GM19025 (cell line): ENCODE data around the gene MARK4.
"Not testable (repeated sequence)": the region's sequence is repeated elsewhere in the genome, so short reads cannot be mapped to it uniquely, and the experiment has no call there.

Experiments used
- ATAC-seq: cut with Tn5 transposase; IDR thresholded peaks from one replicate; pipeline ENCODE4 v1.9.1; 2021; ENCODE audit warnings: mild to moderate bottlenecking, low read depth, moderate library complexity; ENCODE audit not compliant: unreplicated experiment

MARK4 gene

DNA sequence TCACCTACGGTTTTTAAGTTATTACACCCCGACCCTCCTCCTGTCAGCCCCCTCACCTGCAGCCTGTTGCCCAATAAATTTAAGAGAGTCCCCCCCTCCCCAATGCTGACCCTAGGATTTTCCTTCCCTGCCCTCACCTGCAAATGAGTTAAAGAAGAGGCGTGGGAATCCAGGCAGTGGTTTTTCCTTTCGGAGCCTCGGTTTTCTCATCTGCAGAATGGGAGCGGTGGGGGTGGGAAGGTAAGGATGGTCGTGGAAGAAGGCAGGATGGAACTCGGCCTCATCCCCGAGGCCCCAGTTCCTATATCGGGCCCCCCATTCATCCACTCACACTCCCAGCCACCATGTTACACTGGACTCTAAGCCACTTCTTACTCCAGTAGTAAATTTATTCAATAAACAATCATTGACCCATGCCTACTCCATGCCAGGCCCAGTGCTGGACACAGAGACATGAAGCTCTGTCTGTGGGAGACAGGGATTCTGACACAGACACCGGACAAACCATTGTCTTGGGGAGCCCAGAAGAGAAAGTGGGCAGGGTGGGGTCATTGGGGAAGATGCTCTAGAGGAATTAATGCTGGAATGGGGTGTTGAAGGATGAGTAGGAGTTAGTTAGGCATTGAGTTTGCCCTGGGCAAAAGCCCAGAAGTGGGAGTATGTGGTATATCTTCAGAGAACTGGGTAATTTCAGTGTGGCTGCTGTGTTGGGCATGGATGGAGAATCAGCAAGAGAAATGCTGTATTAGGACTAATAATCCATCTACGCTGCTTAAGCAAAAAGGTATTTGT is 52.4 kb downstream of the MARK4 start:
- ATAC-seq, result no peak

DNA sequence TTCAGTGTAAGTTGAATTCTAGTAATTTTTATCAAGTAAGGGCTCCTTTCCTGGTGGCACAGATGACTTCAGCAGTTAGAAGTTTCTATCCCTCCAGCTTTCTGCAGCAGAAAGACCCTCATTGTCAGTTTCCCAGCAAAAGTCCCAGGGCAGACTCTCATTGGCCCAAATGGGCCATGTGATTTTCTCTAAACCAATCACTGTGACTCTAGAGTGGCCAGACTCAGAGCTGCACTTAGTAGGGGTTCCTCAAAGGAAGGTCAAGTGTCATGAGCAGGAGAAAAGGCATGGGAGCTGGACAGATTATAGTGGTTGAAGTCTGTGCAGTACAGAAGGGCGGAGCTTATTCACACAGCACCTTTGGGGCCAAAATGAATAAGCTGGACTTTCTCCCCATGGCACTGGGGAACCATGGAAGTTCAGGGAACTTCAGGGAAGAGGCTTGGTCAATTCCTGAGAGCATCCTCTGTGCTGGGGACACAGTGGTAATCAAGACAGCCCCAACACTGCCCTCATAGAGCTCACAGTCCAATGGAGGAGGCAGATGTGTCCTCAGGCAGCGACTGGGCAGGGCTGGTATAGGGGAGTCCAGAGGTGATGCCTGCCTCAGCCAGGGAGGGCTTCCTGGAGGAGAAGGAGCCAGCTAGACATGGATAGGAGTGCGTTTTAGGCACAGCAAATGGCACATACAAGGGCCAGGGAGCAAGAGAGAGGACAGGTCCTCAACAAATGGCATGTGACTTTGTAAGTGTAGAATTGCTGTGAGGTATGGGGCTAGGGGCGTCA is 53.3 kb downstream of the MARK4 start:
- no peak for ATAC-seq

DNA sequence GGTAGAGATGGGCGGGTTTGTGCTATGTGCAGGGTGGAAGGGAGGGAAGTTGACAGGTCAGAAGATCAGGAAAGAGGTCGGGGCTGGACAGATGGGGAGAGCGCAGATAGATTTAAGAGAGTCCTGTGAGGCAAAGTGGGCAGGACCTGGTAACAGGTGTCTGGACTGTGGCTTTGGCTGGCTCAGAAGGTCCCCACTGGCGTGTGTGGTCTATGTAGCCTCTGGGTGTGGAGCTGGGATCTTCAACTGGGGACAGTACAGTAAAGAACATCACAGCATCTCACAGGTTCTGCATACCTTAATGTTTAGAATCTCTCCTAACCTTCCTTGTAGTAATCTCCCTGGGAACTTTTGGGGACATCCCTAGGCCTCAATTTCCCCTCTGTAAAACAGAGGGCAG is 53.9 kb downstream of the MARK4 start:
- ATAC-seq, result no peak

DNA sequence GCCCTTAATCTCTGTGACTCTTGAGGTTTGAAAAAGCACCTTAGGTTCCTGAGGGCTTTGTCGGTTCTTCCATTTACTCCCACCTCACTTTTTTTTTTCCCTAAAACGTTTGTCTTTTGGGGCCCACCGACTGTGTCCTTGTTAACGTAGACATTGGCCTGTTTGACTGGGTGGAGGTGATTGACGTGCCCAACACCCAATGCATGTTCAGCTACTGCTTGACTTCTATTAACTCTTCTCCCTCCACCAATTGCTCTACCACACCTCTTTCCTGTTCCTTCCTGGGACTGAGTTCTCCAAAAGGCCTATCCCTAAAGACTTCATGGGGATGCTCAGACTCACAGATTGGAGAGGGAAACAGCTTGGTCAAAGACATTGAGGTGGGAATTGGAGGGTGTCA is 54.4 kb downstream of the MARK4 start:
- ATAC-seq, result no peak

DNA sequence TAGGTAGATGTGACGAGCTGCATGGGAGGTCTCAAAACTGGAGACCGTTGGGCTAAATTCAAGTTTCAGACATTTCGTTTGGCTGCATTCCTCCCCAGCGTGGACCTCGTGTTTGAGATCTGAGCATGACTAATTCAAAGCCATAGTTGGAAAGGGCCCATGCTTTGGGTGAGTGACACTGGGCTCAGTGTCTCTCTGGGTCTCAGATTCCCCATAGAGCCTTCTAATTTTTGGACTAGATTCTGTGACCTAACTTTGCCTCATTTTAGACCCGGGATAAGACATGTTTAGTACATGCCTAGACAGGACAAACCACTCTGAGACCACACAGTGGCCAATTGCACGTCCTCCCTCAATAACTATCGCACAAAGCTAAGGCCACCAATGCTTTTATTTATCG is 55.0 kb downstream of the MARK4 start:
- ATAC-seq, result no peak

DNA sequence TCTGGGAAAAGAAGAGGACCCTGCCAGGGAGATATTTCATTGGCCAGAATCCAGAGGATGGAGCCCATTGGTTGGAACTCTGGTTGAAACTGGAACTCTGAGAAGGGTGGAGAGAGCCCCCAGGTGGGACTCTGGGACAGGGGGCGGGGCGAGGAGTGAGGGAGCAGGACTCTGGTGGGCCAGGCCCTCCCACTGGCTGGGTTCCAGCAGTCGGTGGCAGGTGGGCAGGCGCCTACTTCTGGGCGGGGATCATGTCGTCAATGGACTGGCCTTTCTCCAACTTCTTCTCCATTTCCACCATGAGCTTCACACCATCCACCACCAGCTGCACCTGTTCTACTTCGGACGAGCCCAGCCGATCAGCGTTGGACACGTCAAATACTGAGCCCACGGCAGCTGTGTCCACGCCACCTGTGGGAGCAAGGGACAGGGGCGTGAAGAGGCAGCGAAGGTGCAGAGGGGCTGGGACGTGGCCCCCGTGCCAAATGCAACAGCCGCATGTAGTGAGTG is 55.5 kb downstream of the MARK4 start:
- no peak for ATAC-seq

DNA sequence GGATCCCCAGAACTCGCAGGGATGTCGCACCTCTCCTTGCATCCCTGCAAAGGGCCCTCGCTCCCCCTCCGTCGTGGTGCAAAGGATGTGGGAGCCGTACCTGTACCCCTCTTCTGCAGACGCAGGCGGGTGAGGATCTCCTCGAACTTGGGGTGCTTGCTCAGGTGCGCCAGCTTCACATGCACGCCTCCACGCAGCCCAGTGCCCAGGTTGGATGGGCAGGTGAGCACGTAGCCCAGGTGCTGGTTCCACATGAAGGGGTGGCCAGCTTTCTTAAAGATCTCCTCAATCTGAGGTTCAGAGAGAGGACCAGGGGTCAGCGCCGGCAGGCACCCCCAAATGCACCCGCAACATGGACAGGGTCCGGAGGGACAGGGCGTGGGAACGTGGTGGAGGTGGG is 56.3 kb downstream of the MARK4 start:
- no peak for ATAC-seq

DNA sequence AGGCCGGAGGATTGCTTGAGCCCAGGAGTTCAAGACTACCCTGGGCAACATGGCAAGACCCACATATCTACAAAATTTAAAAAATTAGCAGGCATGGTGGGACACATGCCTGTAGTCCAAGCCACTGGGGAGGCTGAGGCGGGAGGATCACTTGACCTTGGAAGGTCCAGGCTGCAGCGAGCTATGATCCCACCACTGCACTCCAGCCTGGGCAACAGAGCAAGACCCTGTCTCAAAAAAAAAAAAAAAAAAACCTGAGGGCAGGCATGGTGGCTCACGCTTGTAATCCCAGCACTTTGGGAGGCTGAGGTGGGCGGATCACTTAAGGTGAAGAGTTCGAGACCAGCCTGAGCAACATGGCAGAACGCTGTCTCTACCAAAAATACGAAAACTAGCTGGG is 58.3 kb downstream of the MARK4 start:
- not testable (repeated sequence) for ATAC-seq

DNA sequence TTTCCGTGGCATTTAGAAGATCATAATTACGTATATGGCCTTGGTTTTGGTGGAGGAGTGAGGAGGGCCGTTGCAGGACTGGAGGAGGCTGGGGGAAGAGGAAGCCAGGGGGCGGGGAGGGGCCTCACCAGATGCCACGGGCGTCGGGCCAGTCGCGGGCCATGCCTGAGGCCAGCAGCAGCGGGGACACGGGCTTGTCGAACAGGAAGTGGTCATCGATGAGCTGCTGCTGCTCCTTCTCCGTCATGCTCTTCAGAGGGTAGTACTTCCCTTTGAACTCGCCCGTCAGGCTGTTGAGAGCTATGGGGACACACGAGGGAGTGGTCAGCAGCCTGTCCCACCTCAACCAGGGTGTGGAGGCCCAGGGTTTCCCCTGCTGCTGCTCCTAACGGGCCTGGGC is 60.5 kb downstream of the MARK4 start:
- no peak for ATAC-seq

DNA sequence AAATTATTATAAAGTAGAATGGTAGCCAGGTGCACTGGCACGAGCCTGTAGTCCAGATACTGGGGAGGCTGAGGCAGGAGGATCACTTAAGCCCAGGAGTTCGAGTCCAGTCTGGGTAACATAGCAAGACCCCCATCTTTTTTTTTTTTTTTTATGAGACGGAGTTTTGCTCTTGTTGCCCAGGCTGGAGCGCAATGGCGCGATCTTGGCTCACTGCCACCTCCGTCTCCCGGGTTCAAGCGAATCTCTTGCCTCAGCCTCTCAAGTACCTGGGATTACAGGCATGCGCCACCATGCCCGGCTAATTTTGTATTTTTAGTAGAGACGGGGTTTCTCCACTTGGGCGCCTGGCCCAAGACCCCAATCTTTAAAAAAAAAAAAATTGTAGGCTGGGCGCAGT is 61.2 kb downstream of the MARK4 start:
- not testable (repeated sequence) for ATAC-seq

DNA sequence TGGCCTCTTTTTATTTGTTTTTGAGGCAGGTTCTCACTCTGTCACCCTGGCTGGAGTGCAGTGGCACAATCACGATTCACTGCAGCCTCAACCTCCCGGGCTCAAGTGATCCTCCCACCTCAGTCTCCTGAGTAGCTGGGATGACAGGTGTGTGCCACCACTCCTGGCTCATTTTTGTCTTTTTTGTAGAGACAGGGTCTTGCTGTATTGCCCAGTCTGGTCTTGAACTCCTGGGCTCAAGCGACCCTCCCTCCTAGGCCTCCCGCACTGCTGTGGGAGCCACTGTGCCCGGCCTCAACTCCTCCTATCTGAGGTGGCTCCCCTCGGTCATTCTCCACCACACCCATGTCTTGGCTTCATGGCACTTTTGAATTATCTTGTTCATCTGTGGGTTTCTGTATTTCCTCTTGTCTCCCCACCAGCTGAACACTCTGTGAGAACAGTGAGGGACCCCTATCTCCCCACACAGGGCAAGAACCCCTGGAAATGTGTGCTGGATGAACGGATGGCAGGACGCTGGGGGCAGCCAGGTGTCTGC is 63.7 kb downstream of the MARK4 start:
- no peak for ATAC-seq

DNA sequence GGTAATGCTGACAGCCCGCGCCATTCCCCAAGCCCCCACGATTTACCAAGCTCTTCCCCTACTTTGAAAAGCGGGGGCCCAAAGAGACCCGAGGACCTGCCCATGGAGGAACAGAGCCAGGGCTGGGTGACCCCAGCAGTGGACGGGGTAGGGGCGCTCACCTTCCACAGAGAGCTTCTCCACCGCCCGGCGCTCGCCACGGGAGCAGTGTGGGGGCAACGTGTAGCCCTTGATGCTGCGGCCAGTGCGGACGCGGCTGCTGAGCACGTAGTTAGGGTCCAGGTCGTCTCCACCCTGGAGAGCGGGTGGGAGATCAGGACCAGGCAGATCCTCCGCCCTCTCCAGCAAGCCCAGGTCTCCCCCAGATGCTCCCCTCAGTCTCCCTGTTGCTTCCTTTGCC is 64.2 kb downstream of the MARK4 start:
- no peak for ATAC-seq

DNA sequence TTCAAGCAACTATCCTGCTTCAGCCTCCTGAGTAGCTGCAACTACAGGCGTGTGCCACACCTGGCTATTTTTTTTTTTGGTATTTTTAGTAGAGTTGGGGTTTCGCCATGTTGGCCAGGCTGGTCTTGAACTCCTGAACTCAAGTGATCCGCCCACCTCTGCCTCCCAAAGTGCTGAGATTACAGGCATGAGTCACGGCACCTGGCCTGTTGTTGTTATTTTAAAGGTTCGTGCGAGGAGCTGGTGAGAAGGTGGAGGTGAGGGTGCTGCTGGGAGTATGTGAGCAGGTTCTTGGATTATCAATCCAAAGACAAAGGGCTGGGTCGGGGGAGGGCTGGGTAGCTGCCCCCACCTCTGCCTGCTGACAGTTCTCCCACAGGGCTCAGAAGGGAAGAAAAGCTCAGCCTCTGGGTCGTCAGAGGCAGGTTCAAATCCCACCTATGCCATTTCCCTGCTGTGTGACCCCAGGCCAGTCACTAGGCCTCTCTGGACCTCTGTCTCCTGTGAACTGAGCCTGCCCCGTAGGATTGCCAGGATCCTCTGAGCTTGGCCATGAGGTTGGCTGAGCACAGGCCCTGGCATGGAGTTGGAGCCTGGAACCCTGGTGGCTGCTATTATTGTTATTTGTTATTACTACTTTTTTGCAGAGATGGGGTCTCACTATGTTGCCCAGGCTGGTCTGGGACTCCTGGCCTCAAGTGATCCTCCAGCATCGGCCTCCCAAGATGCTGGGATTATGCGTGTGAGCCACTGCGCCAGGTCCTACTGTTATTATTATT is 70.1 kb downstream of the MARK4 start:
- ATAC-seq, result no peak

DNA sequence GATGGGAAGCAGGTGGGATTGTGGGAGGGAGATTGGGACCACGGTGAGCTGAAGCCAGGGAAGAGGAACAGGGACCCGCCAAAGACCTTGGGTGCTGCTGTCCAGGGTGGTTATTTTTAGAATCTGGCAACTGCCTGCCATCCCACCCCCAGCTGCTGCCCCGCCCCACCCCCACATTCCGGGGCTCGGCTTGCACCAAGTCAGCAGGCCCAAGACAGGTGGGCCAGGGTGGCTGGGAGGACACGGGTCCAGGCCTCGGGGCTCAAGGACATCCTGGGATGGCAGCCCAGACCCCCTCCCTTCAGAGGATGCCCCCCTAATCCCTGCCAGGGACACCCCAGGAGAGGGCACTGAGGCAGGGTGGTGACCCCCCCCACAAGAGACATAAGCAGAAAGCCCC is 70.8 kb downstream of the MARK4 start:
- ATAC-seq, result no peak

DNA sequence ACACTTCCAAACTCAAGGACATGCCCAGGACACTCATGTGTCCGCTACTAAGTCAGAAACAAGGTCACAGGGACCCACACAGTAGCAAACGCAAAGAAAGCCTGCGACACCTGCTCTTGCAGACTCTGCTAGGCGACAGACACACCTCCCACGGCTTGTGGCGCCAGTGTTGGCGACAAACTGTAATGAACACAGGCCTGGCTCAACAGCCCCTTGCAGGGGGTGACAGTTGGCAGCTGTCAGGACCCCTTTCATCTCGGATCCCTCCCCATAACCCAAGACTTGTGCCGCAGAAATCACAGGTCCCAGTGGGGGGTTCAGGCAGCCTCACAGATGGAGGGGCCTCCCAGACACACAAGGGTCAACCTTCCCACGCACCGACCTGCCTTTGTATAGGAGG is 71.2 kb downstream of the MARK4 start:
- no peak for ATAC-seq

DNA sequence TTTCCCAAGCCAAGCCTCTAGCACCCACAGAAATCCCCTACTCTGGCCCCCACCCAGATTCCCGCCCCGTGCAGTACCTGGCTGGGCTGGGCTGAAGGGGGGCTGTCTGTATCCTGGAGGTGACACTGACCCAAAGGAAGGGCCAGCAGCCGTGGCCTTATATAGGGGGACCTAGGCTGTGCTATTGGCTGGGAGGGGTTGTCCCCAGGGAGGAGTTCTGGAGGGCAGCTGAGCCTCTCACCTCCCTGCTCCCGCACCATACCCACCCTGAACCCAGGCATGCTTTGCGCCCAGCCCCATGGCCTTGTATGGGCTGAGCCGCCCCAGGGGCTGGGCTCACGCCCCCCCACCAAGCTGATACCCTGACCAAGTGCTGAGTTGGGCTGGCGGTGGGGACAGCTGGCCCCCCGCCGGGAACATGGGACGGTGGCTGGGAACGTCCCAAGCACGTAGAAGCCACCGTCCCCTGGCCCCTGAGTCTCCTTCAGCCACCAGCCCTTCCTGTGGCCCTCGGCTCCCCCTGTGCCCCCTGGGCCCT is 71.7 kb downstream of the MARK4 start, which contains the start of gene CKM:
Gene CKM, minus strand, starts transcription at position 132 of the 538 bp plus-strand sequence. CDS start 3,162 bp downstream, outside the sequence.
- no peak for ATAC-seq

DNA sequence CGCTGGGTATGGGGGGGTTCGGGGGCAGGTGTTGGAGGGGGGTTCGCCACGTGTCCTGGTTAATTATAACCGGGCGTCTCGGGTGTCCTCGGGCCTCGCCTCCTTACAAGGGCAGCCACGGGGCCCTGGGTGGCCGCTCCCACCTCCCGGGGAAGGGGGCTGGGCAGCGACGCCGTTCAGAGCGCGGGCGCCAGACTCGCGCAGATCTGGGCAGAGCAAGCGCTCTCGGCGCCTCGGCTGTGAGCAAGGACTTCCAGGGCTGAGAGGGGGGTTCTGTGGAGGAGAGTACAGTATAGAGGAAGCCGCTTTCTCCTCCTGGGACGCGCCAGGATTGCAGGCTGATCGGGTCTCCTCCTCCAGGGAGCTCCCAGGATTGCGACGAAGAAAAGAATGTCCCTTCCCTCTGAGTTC is 72.6 kb downstream of the MARK4 start:
- ATAC-seq, result no peak

DNA sequence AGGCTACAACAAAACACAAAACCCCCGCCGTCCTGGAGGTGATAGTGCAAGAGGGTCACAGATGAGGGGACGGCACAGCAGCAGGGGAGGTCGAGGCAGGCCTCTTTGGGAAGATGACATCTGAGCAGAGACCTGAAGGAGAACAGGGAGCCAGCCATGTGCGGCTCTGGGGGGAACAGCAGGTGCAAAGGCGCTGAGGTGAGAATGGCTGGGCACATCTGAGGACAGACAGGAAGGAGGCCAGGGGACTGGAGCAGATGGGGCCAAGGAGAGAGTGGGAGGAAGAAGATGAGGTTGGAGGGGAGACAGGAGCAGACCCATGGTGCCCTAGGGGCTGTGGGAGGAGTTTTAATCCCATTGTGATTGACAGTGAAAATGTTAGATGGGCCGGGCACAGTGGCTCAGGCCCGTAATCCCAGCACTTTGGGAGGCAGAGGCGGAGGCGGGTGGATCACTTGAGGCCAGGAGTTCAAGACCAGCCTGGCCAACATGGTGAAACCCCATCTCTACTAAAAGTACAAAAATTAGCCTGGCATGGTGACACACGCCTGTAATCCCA is 73.4 kb downstream of the MARK4 start:
- no peak for ATAC-seq

DNA sequence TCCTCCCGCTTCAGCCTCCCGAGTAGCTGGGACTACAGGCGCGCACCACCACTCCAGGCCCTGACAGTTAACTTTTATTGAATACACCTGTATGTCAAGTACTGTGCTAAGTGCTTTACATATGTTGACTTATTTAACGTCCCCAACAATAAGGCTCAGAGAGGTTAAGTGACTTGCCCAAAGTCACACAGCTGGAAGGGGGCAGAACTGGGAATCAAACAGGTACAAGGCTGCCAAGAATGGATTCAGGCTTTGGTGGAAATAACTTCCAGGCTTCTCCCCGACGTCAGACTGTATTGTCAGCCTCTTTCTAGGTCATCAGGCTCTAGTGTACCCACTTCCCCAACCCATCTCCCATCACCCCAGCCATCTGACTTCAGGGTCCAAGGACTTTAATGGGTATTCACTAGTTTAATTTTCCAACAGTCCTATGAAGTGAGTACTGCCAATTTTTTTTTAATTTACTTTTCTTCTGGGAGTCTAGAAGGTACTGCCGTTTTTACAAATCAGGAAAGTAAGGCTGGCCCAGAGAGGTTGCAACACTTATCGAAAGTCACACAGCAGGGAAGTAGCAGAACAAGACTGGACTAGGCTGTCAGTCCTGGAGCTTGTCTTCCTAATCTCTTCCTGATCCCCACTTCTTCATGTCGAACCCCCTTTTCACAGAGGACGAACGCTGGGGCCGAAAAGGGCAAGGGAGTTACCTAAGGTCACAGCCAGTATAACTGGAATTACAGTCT is 76.5 kb downstream of the MARK4 start:
- ATAC-seq, result no peak
